LNCAP (cell line): ENCODE measurements around the gene MAP3K21.

Experiments
- CTCF ChIP-seq: fragments of 450-650 bp; IDR thresholded peaks from 2 replicates; pipeline ENCODE4 v1.5.1; 2017; ENCODE audit warnings: mild to moderate bottlenecking

MAP3K21 gene

GRCh38 chr1:233293556-233294446 is 33.7 kb upstream of the MAP3K21 start:
- no peak for TF ChIP-seq CTCF

GRCh38 chr1:233294913-233295236 is 32.6 kb upstream of the MAP3K21 start:
- TF ChIP-seq CTCF = no peak

GRCh38 chr1:233295237-233295974 is 32.1 kb upstream of the MAP3K21 start, which contains the start of gene PCNX2:
Gene PCNX2, minus strand, starts transcription at chr1:233295725. Its CDS starts 247 bp downstream, at chr1:233295478.
- no peak for TF ChIP-seq CTCF

GRCh38 chr1:233295975-233296322 is 31.6 kb upstream of the MAP3K21 start:
- no peak for TF ChIP-seq CTCF

GRCh38 chr1:233299450-233299849 is 28.1 kb upstream of the MAP3K21 start:
- TF ChIP-seq CTCF = no peak

- TF ChIP-seq CTCF = no peak
These were observed 27.2 kb upstream of the MAP3K21 start for GRCh38 chr1:233300326-233300725.

- TF ChIP-seq CTCF = peak; percentile 92
These were observed 22.9 kb upstream of the MAP3K21 start for GRCh38 chr1:233304489-233305102.
